GM12891 (cell line): ENCODE measurements around the gene FKBP8.

ENCODE experiments used
- PAX5 ChIP-seq: IDR thresholded peaks from 2 replicates; pipeline ENCODE4 v1.6.1; 2011; ENCODE audit warnings: low read length, moderate library complexity, mild to moderate bottlenecking; ENCODE audit not compliant: insufficient read depth, severe bottlenecking
- POLR2AphosphoS5 ChIP-seq: IDR thresholded peaks from 2 replicates; pipeline ENCODE4 v1.6.1; 2011; ENCODE audit warnings: low read depth, low read length, control low read depth

DNA sequence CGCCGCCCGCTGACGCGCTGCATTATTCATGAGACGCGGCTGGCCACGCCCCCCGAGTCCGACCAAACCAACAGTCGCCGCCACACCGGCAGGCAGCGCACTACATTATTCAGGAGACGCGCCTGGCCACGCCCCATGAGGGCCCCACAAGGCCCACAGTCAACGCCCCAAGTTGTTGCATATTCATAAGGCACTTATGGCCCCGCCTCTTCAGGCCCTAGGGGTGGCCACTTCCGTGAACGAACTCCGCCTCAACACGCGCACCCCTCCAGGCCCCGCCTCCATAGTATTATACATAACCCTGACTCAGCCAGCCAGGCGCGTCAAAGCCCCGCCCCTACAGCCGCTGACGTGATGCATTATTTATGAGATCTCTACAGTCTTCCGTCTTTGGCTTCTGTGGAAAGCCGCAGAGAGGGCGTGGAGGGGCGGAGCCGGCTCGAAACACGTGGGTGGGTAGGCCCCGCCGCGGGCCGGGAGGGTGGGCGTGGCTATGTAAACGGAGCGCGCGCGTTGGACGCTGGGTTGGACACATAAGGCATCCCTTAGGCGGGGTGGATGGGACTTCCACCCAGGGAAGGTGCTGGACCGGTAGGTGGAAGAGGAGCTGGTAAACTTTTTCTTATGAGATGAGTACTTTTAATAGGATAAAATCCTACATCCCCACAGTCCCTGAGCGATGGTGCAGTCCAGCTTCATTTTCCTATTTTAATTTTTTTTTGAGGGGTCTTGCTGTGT lies 21.1 kb downstream of the FKBP8 start:
- TF ChIP-seq PAX5, result peak; percentile 26
- TF ChIP-seq POLR2AphosphoS5, result 0 out of 2 replicates have a peak, but pooled peaks have one; percentile 32
